ENCODE results near the gene MGAT5.

MGAT5 gene

DNA sequence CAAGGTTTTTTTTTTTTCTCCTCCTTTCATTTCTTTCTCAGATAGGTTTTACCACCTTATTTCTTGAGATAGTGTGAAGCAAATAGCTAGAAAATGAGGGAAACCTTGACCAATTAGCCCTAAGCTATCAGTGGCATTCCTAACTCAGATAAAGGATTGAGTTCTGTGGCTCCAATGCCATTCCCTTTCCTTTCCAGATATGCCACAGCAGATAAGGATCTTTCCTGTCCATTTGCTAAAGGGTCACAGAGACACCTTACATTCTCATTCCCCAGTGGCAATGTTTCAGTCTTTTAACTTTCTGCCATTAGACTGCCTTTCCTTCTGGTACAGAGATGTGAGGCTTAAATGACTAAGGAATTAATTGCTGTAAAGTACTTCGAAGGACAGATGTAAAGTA is 81.7 kb downstream of the MGAT5 start:
- H3K27me3 Mint-ChIP-seq = no peaks in the 10 kb centered on the region
- H3K4me3 Mint-ChIP-seq = no peak overlapping the region
- H3K9me3 Mint-ChIP-seq = peaks cover 7% of the 10 kb centered on the region in 2 donors
- H3K4me1 Mint-ChIP-seq = no peaks in the 10 kb centered on the region
- ATAC-seq (no peak), DNase-seq (no peak)
- no peak overlapping the region for H3K27ac Mint-ChIP-seq

GRCh38 chr2:134336352-134336751 is 82.5 kb downstream of the MGAT5 start:
- no peaks in the 10 kb centered on the region for H3K4me1 Mint-ChIP-seq
- no peak overlapping the region for H3K27ac Mint-ChIP-seq
- no peak overlapping the region for H3K4me3 Mint-ChIP-seq
- DNase-seq = no peak
- ATAC-seq = no peak
- no peaks in the 10 kb centered on the region for H3K27me3 Mint-ChIP-seq
- peaks cover 4 to 5% of the 10 kb centered on the region in 2 donors for H3K9me3 Mint-ChIP-seq

DNA sequence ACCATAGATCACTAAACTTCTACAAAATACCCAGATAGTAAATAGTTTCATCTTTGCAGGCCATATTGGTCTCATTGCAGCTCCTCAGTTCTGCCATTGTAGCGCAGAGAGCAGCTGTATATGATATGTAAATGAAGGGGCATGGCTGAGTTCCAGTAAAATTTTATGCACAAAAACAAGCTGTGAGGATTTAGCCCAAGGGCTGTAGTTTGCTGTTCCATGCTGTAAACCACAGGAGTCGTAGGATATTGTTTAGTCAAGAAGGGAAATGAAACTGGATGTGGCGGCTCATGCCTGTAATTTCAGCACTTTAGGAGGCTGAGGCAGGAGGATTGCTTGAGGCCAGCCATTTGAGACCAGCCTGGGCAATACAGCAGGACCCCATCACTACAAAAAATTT is 83.0 kb downstream of the MGAT5 start:
- DNase-seq = no peak
- Mint-ChIP-seq H3K27me3 (no peaks in the 10 kb centered on the region), H3K4me3 (no peak overlapping the region), H3K27ac (no peak overlapping the region), H3K4me1 (no peaks in the 10 kb centered on the region), H3K9me3 (no peaks in the 10 kb centered on the region)
- ATAC-seq = no peak

- no peak for ATAC-seq
- no peak for DNase-seq
- no peaks in the 10 kb centered on the region for H3K27me3 Mint-ChIP-seq
- H3K4me3 Mint-ChIP-seq = no peak overlapping the region
- no peaks in the 10 kb centered on the region for H3K9me3 Mint-ChIP-seq
- H3K27ac Mint-ChIP-seq = no peak overlapping the region
- no peaks in the 10 kb centered on the region for H3K4me1 Mint-ChIP-seq
Measured at GRCh38 chr2:134337631-134338030, 83.8 kb downstream of the MGAT5 start.

DNA sequence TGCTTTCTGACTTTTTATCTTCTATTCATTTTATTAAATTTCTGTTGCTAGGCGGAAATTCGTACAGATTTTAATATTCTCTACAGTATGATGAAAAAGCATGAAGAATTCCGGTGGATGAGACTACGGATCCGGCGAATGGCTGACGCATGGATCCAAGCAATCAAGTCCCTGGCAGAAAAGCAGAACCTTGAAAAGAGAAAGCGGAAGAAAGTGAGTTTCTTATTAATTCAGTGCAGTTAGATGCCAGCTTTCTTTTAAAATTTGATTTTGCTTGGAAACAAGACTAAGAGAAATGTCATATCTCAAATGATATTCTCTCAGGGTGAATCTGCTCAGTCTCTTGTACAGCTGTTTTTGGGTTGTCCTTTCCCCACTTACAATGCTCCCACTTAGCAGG is 84.3 kb downstream of the MGAT5 start:
- Mint-ChIP-seq H3K4me1 (no peaks in the 10 kb centered on the region), H3K27ac (no peak overlapping the region), H3K9me3 (no peaks in the 10 kb centered on the region), H3K4me3 (no peak overlapping the region), H3K27me3 (no peaks in the 10 kb centered on the region)
- ATAC-seq = no peak
- no peak for DNase-seq

- no peaks in the 10 kb centered on the region for H3K9me3 Mint-ChIP-seq
- no peak overlapping the region for H3K27ac Mint-ChIP-seq
- no peak for ATAC-seq
- H3K4me3 Mint-ChIP-seq = no peak overlapping the region
- no peak for DNase-seq
- no peaks in the 10 kb centered on the region for H3K27me3 Mint-ChIP-seq
- H3K4me1 Mint-ChIP-seq = no peaks in the 10 kb centered on the region
Measured at GRCh38 chr2:134341476-134341875, 87.6 kb downstream of the MGAT5 start.

DNA sequence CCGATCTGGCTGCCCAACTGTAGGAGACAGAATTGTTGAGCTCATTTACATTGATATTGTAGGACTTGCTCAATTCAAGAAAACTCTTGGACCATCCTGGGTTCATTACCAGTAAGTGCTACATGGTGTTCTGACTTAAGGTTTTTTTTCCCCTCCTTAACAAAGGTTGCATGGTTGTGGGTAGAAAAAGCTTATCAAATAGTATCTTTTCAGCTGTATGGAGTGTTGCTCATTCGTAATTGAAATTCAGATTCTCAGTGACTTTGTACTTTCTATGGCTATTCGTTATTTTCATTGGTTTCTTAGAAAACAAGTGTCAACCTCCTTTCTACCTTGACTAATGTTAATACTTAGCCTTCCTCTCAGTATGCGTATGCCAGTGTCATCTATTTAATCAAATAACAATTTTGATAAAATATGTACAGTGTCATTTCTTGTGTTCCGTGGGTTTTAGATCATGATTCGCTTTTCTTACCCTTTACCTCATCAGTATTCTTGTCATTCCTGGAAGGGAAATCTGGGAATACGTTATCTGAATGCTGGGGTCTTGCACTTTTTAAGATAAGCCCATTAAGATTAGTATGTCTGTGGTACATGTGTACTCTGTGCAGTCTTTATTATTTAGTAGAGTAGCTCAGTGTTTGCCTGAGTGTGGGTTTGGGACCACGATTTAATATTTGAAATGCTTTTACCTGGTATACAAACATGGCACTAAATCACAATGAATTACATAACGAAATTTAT is 91.3 kb downstream of the MGAT5 start:
- DNase-seq = no peak
- ATAC-seq = no peak
- Mint-ChIP-seq H3K9me3 (no peaks in the 10 kb centered on the region), H3K4me3 (no peak overlapping the region), H3K27me3 (no peaks in the 10 kb centered on the region), H3K4me1 (no peaks in the 10 kb centered on the region), H3K27ac (no peak overlapping the region)

DNA sequence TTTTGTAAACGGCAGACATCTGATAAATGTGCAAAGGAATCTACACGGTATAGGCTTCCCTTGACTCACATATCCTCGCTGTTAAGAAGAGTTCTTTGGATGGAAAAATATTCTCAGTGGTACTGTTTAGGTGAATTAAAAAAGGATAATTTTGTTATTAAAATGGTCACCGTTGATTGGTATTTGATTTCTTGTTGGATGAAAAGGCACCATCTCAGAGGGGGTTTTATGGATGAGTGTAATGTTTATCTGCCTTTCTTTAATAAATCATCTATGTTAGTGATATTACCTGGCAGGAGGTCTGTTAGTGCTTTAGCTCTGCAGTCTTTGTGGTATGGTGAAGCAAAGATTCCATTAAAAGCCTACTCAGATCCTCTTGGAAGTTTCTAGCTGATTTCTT is 92.3 kb downstream of the MGAT5 start:
- H3K9me3 Mint-ChIP-seq = no peaks in the 10 kb centered on the region
- H3K27me3 Mint-ChIP-seq = no peaks in the 10 kb centered on the region
- DNase-seq = no peak
- H3K4me1 Mint-ChIP-seq = no peaks in the 10 kb centered on the region
- no peak for ATAC-seq
- H3K4me3 Mint-ChIP-seq = no peak overlapping the region
- no peak overlapping the region for H3K27ac Mint-ChIP-seq

- DNase-seq = no peak
- no peaks in the 10 kb centered on the region for H3K4me1 Mint-ChIP-seq
Measured at GRCh38 chr2:134347756-134348155, 93.9 kb downstream of the MGAT5 start.

DNA sequence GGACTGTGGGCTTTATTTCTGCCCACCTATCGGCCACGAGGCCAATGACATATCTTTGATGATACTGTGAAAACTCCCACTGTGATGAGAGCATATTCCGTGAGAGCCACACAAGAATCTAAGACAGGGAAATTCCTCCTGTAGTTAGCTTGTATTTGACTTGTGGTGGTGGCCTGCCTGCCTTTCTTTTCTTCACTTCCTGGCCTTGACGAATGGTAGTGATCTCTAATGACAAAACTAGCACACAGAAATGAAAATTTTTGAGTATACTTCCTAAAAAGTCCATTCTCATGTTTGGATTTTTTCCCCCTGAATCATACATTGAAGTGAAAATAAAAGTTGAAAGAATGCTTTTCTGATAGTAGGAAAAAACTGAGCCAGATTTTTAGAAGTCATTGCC is 94.4 kb downstream of the MGAT5 start:
- ATAC-seq (no peak), DNase-seq (no peak)
- Mint-ChIP-seq H3K9me3 (no peaks in the 10 kb centered on the region), H3K4me3 (no peak overlapping the region), H3K4me1 (no peaks in the 10 kb centered on the region), H3K27ac (no peak overlapping the region), H3K27me3 (no peaks in the 10 kb centered on the region)

More at GRCh38 chr2:134347756-134348155, 93.9 kb downstream of the MGAT5 start:
- Mint-ChIP-seq H3K4me3 (no peak overlapping the region), H3K27me3 (no peaks in the 10 kb centered on the region), H3K27ac (no peak overlapping the region), H3K9me3 (no peaks in the 10 kb centered on the region)
- no peak for ATAC-seq

- Mint-ChIP-seq H3K27me3 (no peaks in the 10 kb centered on the region), H3K27ac (no peak overlapping the region), H3K4me1 (no peaks in the 10 kb centered on the region), H3K9me3 (no peaks in the 10 kb centered on the region), H3K4me3 (no peak overlapping the region)
- ATAC-seq (no peak), DNase-seq (no peak)
Measured at GRCh38 chr2:134348760-134349159, 94.9 kb downstream of the MGAT5 start.

DNA sequence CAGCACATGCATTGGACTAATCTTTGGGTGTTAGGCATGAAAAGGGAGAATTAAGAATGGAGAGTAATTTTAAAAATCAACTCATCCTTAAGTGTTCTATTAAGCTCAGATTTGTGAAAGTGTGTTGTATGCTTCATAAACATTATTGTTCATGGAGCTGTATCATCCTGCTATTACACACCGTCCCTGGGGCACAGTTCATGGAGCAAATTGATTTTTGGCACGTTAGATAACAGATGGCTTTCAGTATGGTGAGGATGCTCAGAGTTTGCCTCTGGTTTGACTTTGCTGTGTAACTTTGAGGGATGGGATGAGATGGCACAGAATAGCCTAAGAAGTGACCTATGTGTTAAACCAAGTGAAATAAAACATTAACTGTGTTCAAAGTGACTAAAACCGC is 97.1 kb downstream of the MGAT5 start:
- H3K4me1 Mint-ChIP-seq = no peaks in the 10 kb centered on the region
- ATAC-seq (no peak), DNase-seq (no peak)
- no peaks in the 10 kb centered on the region for H3K27me3 Mint-ChIP-seq
- peak overlapping the region in 1 of 2 donors; percentile 6 for H3K27ac Mint-ChIP-seq
- H3K4me3 Mint-ChIP-seq = no peak overlapping the region
- no peaks in the 10 kb centered on the region for H3K9me3 Mint-ChIP-seq

DNA sequence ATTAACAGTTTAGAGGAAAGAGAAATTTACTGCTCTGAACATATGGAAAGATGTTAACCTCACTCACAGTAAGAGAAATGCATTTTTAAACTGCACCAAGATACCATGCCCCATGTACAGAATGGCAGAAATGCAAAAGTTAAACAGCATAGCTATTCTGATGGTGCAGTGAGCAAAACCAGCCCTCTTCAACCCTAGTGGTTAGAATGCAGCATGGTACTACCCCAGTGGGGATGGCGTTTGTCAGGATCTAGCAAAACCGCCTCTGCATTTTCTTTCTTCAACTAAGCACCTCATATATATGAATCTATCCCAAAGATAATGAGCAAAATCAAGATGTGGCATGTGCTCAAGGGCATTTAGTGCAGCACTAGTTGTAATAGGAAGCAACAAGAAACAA is 98.0 kb downstream of the MGAT5 start:
- H3K27ac Mint-ChIP-seq = no peak overlapping the region
- H3K4me3 Mint-ChIP-seq = no peak overlapping the region
- no peaks in the 10 kb centered on the region for H3K4me1 Mint-ChIP-seq
- ATAC-seq (no peak), DNase-seq (no peak)
- no peaks in the 10 kb centered on the region for H3K9me3 Mint-ChIP-seq
- H3K27me3 Mint-ChIP-seq = no peaks in the 10 kb centered on the region

- H3K27me3 Mint-ChIP-seq = no peaks in the 10 kb centered on the region
- H3K27ac Mint-ChIP-seq = peak overlapping the region in 1 of 2 donors; percentile 35
- no peaks in the 10 kb centered on the region for H3K4me1 Mint-ChIP-seq
- DNase-seq (no peak), ATAC-seq (no peak)
- H3K9me3 Mint-ChIP-seq = no peaks in the 10 kb centered on the region
- no peak overlapping the region for H3K4me3 Mint-ChIP-seq
Measured at GRCh38 chr2:134352844-134353243, 99.0 kb downstream of the MGAT5 start.

DNA sequence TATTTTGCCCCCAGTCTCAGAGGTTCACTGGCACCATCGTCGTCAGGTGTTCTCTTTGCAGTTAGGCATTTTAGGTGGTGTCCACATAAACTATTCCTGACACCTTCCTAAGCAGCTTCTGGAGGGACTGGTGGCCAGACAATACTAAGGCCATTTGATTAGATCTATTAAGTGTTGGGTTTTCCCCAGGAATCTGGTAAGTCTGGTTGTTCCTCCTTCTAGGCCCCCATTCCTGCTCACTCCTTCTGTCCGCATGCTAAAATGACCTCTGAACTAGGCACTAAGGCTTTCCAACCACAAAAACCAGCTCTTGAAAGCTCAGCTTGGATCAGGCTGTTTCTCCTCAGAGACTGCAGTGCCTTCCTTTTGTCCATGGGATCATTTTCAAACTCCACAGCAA is 100.7 kb downstream of the MGAT5 start:
- Mint-ChIP-seq H3K27me3 (no peaks in the 10 kb centered on the region), H3K9me3 (no peaks in the 10 kb centered on the region), H3K4me1 (no peaks in the 10 kb centered on the region), H3K4me3 (no peak overlapping the region), H3K27ac (no peak overlapping the region)
- ATAC-seq (no peak), DNase-seq (no peak)

DNA sequence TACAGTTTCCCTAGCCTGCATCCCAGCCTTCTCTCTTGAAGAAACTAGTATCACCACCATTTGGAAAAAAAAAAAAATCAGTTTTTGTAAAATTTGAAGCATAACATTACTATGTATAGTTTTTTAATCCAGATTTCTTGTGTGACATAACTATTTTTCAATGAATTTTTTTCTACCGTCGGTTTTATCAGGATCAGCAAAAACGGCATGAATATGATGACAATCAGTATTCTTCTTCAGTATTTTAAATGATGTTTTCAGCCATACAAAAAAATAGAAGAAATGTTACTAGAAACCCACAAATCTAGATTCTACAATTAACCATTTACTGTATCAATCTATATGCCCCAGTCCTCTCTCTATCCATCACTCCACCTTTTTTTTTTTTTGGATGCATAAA is 103.9 kb downstream of the MGAT5 start:
- Mint-ChIP-seq H3K4me1 (peaks cover 6% of the 10 kb centered on the region), H3K27me3 (no peaks in the 10 kb centered on the region), H3K4me3 (no peak overlapping the region), H3K27ac (no peak overlapping the region), H3K9me3 (no peaks in the 10 kb centered on the region)
- no peak for DNase-seq
- no peak for ATAC-seq

DNA sequence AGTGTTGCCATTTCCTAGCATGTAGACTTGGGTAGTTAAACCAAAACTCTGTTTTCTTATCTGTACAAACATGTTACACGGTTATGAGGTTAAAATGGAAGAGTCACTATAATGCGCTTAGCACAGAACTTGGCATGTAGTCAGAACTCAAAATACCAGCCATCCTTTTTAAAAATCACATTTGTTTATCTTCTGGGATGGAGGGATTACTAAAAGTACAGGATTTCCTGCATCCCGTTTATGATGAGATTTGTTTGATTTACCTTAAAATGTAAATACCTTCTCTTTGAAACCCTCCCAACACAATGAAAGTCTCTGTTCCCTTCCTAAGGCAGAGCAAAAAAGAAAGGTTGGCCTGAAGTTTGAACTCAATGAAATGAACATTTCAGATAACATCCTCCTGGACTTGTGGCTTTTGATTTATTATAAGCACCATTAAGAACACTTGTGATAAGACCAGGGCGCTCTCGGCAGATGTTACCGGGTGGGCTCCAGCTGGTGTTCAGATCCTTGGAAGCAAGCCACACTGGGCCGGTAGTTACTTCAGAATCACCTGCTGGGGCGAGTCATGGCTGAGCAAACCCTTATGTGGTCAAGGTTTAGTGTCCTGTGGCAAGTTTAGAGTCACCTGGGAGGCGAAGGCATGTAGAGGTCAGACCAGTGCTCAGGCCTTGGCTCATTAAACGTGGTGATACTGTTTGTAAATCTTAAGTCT is 105.7 kb downstream of the MGAT5 start:
- H3K27me3 Mint-ChIP-seq = no peaks in the 10 kb centered on the region
- H3K9me3 Mint-ChIP-seq = no peaks in the 10 kb centered on the region
- peaks cover 6% of the 10 kb centered on the region for H3K4me1 Mint-ChIP-seq
- ATAC-seq = no peak
- no peak overlapping the region for H3K27ac Mint-ChIP-seq
- no peak for DNase-seq
- no peak overlapping the region for H3K4me3 Mint-ChIP-seq

All from stimulated activated naive CD8-positive, alpha-beta T cell treated with anti-CD3 and anti-CD28 coated beads, Interleukin-15, amount 100 ng/mL, for 72 hours (primary cell).